Astrocyte (in vitro differentiated cells and primary cell): ENCODE measurements around the gene APOBEC2. TPM values are rescaled to one million over a fixed set of nuclear protein-coding genes. Genes with fewer than 3 reads are reported as not detected.

ENCODE experiments used
- DNase-seq: peaks from one replicate; pipeline ENCODE4 v3.0.0-alpha.2; 2010; ENCODE audit warnings: low read depth
- FAIRE-seq: peaks from 2 replicates; lab custom pipeline; 2011; peaks lifted over from hg19 to GRCh38; lab: Jason Lieb, UNC
- H2AFZ ChIP-seq: 2 replicates; pipeline ENCODE4 v1.6.0; 2012; ENCODE audit warnings: low read depth, low read length, inconsistent platforms
- H3K27ac ChIP-seq: 2 replicates; pipeline ENCODE4 v1.5.1; 2011; ENCODE audit warnings: low read depth, low read length, inconsistent platforms
- H3K27me3 ChIP-seq: 2 replicates; pipeline ENCODE4 v1.6.0; 2011; ENCODE audit warnings: low read length, inconsistent platforms; ENCODE audit not compliant: insufficient read depth
- H3K36me3 ChIP-seq: 2 replicates; pipeline ENCODE4 v1.5.1; 2011; ENCODE audit warnings: low read length, inconsistent platforms; ENCODE audit not compliant: insufficient read depth
- H3K4me1 ChIP-seq: 2 replicates; pipeline ENCODE4 v1.5.1; 2011; ENCODE audit warnings: low read length, inconsistent platforms; ENCODE audit not compliant: insufficient read depth
- H3K4me2 ChIP-seq: 2 replicates; pipeline ENCODE4 v1.6.0; 2012; ENCODE audit warnings: low read length, inconsistent platforms
- H3K4me3 ChIP-seq: 2 replicates; pipeline ENCODE4 v1.5.1; 2011; ENCODE audit warnings: low read depth, mild to moderate bottlenecking, low read length, inconsistent platforms; ENCODE audit not compliant: insufficient read depth
- H3K79me2 ChIP-seq: 2 replicates; pipeline ENCODE4 v1.6.0; 2012; ENCODE audit warnings: mild to moderate bottlenecking, low read length, inconsistent platforms; ENCODE audit not compliant: insufficient read depth
- H3K9ac ChIP-seq: 2 replicates; pipeline ENCODE4 v1.6.0; 2012; ENCODE audit warnings: mild to moderate bottlenecking, low read length, inconsistent platforms
- H3K9me3 ChIP-seq: 2 replicates; pipeline ENCODE4 v1.5.1; 2012; ENCODE audit warnings: low read depth, mild to moderate bottlenecking, low read length, inconsistent platforms; ENCODE audit not compliant: insufficient read depth
- H4K20me1 ChIP-seq: 2 replicates; pipeline ENCODE4 v1.6.0; 2012; ENCODE audit warnings: low read length, inconsistent platforms; ENCODE audit not compliant: insufficient read depth
- H3K27ac Mint-ChIP-seq: one replicate; pipeline ENCODE4 v1.8.0; 2021; ENCODE audit warnings: mild to moderate bottlenecking, mixed read lengths; ENCODE audit not compliant: unreplicated experiment
- H3K27me3 Mint-ChIP-seq: one replicate; pipeline ENCODE4 v1.8.0; 2021; ENCODE audit warnings: low read depth, mixed read lengths; ENCODE audit not compliant: unreplicated experiment
- H3K36me3 Mint-ChIP-seq: one replicate; pipeline ENCODE4 v1.8.0; 2021; ENCODE audit warnings: low read depth, mixed read lengths; ENCODE audit not compliant: unreplicated experiment
- H3K4me1 Mint-ChIP-seq: one replicate; pipeline ENCODE4 v1.8.0; 2021; ENCODE audit warnings: low read depth, mixed read lengths; ENCODE audit not compliant: unreplicated experiment
- H3K4me3 Mint-ChIP-seq: one replicate; pipeline ENCODE4 v1.8.0; 2021; ENCODE audit warnings: mild to moderate bottlenecking, moderate library complexity, mixed read lengths; ENCODE audit not compliant: unreplicated experiment
- H3K9me3 Mint-ChIP-seq: one replicate; pipeline ENCODE4 v1.8.0; 2021; ENCODE audit warnings: mild to moderate bottlenecking, mixed read lengths; ENCODE audit not compliant: unreplicated experiment
- CTCF ChIP-seq: IDR thresholded peaks from 2 replicates; pipeline ENCODE4 v1.5.1; 2011; ENCODE audit warnings: low read depth, mild to moderate bottlenecking, inconsistent platforms, low read length, moderate library complexity; ENCODE audit not compliant: insufficient read depth
- EZH2 ChIP-seq: IDR thresholded peaks from 2 replicates; pipeline ENCODE4 v1.6.1; 2012; ENCODE audit warnings: mild to moderate bottlenecking, low read length, inconsistent platforms; ENCODE audit not compliant: insufficient read depth
- total RNA-seq: library from RNA; stranded (reverse); gene quantifications from 2 replicates; pipeline ENCODE4 v1.2.1, GENCODE V29; 2021

Gene APOBEC2
- total RNA-seq, 1 donor from 2014 or later: not detected

GRCh38 chr6:41049955-41050354 lies 3.0 kb upstream of the APOBEC2 start:
- no peak overlapping the region for H3K4me3 Mint-ChIP-seq
- H4K20me1 ChIP-seq: no peaks in the 10 kb centered on the region
- no peak overlapping the region for H2AFZ ChIP-seq
- H3K9me3 ChIP-seq: no peaks in the 10 kb centered on the region
- DNase-seq (no peak), FAIRE-seq (no peak)
- H3K27me3 ChIP-seq: no peaks in the 10 kb centered on the region
- peaks cover 15% of the 10 kb centered on the region for H3K4me1 Mint-ChIP-seq
- no peaks in the 10 kb centered on the region for H3K4me1 ChIP-seq
- no peak overlapping the region for H3K27ac Mint-ChIP-seq
- H3K27ac ChIP-seq: no peak overlapping the region
- TF ChIP-seq EZH2 (no peak), CTCF (no peak)
- H3K79me2 ChIP-seq: no peaks in the 10 kb centered on the region
- no peaks in the 10 kb centered on the region for H3K9me3 Mint-ChIP-seq
- H3K4me2 ChIP-seq: no peak overlapping the region
- no peak overlapping the region for H3K9ac ChIP-seq
- H3K36me3 ChIP-seq: no peaks in the 10 kb centered on the region
- H3K4me3 ChIP-seq: no peak overlapping the region
- H3K36me3 Mint-ChIP-seq: no peaks in the 10 kb centered on the region
- H3K27me3 Mint-ChIP-seq: peaks cover 6% of the 10 kb centered on the region

- no peak overlapping the region for H3K4me3 Mint-ChIP-seq
- no peak for TF ChIP-seq CTCF
- TF ChIP-seq EZH2: no peak
- peaks cover 6% of the 10 kb centered on the region for H3K27me3 Mint-ChIP-seq
- no peaks in the 10 kb centered on the region for H3K36me3 ChIP-seq
- no peak overlapping the region for H3K27ac ChIP-seq
- H3K9ac ChIP-seq: no peak overlapping the region
- H3K79me2 ChIP-seq: no peaks in the 10 kb centered on the region
- H3K27me3 ChIP-seq: no peaks in the 10 kb centered on the region
- no peak overlapping the region for H3K4me2 ChIP-seq
- no peaks in the 10 kb centered on the region for H3K4me1 ChIP-seq
- no peaks in the 10 kb centered on the region for H3K36me3 Mint-ChIP-seq
- no peaks in the 10 kb centered on the region for H3K9me3 Mint-ChIP-seq
- no peak overlapping the region for H3K4me3 ChIP-seq
- H3K9me3 ChIP-seq: no peaks in the 10 kb centered on the region
- no peak for DNase-seq
- H4K20me1 ChIP-seq: no peaks in the 10 kb centered on the region
- H2AFZ ChIP-seq: no peak overlapping the region
- no peak overlapping the region for H3K27ac Mint-ChIP-seq
- FAIRE-seq: no peak
- peaks cover 17% of the 10 kb centered on the region for H3K4me1 Mint-ChIP-seq
These were observed 2.5 kb upstream of the APOBEC2 start for GRCh38 chr6:41050536-41050935.

- Histone ChIP-seq H3K4me2 (no peak overlapping the region), H3K9ac (no peak overlapping the region), H3K27me3 (no peaks in the 10 kb centered on the region), H3K4me1 (no peaks in the 10 kb centered on the region), H3K4me3 (no peak overlapping the region), H2AFZ (no peak overlapping the region), H4K20me1 (no peaks in the 10 kb centered on the region), H3K36me3 (no peaks in the 10 kb centered on the region), H3K27ac (no peak overlapping the region), H3K9me3 (no peaks in the 10 kb centered on the region), H3K79me2 (no peaks in the 10 kb centered on the region)
- H3K4me1 Mint-ChIP-seq: peaks cover 17% of the 10 kb centered on the region
- H3K4me3 Mint-ChIP-seq: no peak overlapping the region
- FAIRE-seq (no peak), DNase-seq (no peak)
- peaks cover 7% of the 10 kb centered on the region for H3K27me3 Mint-ChIP-seq
- no peaks in the 10 kb centered on the region for H3K36me3 Mint-ChIP-seq
- TF ChIP-seq EZH2 (no peak), CTCF (no peak)
- H3K9me3 Mint-ChIP-seq: peaks cover 2% of the 10 kb centered on the region
- no peak overlapping the region for H3K27ac Mint-ChIP-seq
These were observed 1.1 kb upstream of the APOBEC2 start for GRCh38 chr6:41051873-41052272.
